ENCODE results near the gene SYT7.
"Not testable (repeated sequence)": the region's sequence is repeated elsewhere in the genome, so short reads cannot be mapped to it uniquely, and the experiment has no call there.

The SYT7 gene

DNA sequence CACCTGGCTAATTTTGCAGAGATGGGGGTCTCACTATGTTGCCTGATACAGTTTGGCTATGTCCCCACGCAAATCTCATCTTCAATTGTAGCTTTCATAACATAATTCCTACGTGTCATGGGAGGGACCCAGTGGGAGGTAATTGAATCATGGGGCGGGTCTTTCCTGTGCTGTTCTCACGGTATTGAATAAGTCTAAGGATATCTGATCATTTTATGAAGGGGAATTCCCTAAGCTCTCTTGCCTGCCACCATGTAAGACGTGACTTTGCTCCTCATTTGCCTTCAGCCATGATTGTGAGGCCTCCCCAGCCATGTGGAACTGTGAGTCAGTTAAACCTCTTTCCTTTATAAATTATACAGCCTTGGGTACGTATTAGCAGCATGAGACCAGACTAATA, 113.3 kb downstream of the SYT7 start:
- not testable (repeated sequence) for DNase-seq
